ENCODE measurements around the gene TPSAB1.
"Not testable (repeated sequence)": the region's sequence is repeated elsewhere in the genome, so short reads cannot be mapped to it uniquely, and the experiment has no call there.

TPSAB1 gene

GRCh38 chr16:1225051-1225451 is 15.5 kb upstream of the TPSAB1 start, which contains the start of gene TPSG1:
Gene TPSG1, minus strand, starts transcription at chr16:1225268. Its CDS starts 16 bp downstream, at chr16:1225252.
- DNase-seq: no peak

GRCh38 chr16:1225728-1226311 is 14.7 kb upstream of the TPSAB1 start:
- not testable (repeated sequence) for DNase-seq

DNA sequence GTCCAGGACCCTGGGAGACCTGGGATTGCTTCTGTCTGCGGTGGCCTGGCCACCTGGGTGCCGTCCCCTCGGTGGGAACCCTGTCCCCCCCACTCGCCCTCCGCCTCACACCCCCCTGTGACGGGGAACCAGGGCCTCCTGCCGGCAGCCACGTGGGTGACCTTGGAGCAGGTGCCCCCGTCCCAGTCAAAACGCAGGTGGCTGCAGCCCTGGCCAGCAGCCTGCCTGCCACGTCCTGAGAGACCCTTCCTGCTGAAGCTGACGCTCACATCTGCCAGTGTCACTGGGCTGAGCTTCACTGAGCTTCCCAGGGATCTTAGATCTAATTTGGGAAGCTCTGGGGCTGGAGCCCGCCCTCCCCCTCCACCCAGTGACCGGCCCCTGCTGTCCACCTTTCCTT is 13.8 kb upstream of the TPSAB1 start:
- not testable (repeated sequence) for DNase-seq

DNA sequence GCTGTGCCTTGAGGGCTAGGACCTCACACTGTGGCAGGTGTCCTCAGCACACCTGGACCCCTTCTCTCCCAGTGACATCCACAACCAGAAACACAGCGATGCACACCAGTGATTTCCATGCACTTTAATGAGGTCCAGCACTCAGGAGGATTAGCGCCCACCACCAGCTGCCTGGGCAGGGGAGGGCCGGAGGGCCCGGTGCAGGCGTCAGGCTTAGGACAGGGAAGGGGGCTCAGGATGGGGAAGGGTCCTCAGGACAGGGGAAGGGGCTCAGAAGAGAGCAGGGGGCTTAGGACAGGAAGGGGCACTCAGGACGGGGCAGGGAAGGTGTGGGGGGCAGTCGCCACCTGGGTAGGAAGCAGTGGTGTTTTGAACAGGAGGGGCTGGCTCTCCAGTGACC is 12.3 kb upstream of the TPSAB1 start:
- DNase-seq: not testable (repeated sequence)

- DNase-seq: not testable (repeated sequence)
Measured at GRCh38 chr16:1229476-1229875, 11.0 kb upstream of the TPSAB1 start.

- not testable (repeated sequence) for DNase-seq
Measured at GRCh38 chr16:1230084-1230470, 10.4 kb upstream of the TPSAB1 start, which contains the start of gene TPSB2. Gene TPSB2, minus strand, starts transcription at chr16:1230184. Its CDS starts 233 bp downstream, at chr16:1229951.

- DNase-seq: not testable (repeated sequence)
Measured at GRCh38 chr16:1230471-1231212, 9.9 kb upstream of the TPSAB1 start.

DNA sequence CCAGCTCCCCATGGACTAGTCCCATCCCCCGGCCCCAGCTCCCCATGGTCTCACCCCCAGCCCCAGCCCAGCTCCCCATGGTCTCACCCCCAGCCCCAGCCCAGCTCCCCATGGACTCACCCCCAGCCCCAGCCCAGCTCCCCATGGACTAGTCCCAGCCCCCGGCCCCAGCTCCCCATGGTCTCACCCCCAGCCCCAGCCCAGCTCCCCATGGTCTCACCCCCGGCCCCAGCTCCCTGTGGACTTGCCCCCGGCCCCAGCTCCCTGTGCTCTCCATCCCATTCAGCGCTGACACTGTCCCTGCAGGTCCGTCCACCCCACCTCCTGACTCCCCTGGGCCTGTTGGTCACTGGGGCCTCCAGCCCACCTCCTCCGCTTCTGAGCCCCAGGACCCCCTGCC is 9.2 kb upstream of the TPSAB1 start:
- not testable (repeated sequence) for DNase-seq

DNA sequence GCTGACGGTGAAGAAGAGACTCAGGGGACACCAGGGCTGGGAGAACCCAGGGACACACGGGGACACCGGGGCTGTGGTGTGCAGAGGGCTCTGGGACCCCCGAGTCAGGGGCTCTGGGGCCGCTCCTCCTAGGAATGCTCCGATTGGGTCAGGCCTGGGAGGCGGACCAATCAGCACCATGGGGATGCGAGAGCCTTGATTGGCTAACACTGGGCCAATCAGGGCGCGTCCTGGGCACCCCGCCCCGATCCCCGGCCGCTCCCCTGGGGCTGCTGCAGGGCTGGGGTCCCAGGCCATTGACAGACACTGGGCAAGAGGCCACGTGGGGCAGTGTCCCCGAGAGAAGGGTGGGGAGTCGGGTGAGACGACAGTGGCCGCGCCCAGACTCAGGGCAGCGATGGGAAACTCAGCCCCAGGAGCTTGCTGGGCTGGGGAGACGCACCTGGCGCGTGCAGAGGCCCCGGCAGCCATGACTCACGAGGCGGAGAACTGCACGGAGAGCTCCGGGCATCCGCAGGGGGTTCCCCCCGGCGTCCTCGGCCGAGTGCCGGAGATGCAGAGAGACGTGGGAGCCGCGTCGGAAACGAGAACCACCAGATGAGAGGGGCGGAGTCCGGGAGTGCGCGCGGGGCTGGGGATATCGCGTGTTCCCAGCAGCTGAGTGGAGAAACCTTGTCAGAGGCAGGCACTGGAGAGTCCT is 8.3 kb upstream of the TPSAB1 start:
- not testable (repeated sequence) for DNase-seq

DNA sequence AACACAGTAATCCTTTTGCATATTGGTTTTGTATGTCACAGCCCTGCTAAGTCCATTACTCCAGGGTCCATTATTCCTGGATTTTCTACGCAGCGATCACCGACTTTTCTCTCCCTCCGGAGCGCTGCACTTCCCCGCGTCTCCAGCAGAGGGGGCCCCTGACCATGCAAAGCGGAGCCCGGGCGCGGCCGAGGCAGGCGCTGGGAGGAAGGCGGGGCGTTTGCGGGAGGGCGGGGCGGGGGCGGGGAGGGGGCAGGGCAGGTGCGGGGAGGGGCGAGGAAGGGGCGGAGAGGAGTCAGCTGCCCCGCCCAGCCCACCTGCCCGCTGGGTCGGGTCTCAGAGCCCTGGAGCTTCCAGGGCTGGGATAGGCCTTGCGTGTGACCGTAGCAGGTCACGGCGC is 3.8 kb upstream of the TPSAB1 start:
- not testable (repeated sequence) for DNase-seq

GRCh38 chr16:1237990-1238389 is 2.5 kb upstream of the TPSAB1 start:
- DNase-seq: no peak

- DNase-seq: not testable (repeated sequence)
Measured at GRCh38 chr16:1238909-1239308, 1.6 kb upstream of the TPSAB1 start.

DNA sequence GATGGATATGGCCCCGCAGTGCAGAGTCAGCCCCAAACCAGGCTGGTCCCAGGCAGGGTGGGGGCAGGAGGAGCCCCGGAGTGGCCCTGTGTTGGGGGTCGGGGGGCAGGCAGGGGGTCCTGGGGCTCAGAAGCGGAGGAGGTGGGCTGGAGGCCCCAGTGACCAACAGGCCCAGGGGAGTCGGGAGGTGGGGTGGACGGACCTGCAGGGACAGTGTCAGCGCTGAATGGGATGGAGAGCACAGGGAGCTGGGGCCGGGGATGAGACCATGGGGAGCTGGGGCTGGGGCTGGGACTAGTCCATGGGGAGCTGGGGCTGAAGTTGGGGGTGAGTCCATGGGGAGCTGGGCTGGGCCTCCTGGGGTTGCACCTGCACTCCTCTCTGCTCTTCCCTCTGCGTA is 930 bp upstream of the TPSAB1 start:
- not testable (repeated sequence) for DNase-seq

DNA sequence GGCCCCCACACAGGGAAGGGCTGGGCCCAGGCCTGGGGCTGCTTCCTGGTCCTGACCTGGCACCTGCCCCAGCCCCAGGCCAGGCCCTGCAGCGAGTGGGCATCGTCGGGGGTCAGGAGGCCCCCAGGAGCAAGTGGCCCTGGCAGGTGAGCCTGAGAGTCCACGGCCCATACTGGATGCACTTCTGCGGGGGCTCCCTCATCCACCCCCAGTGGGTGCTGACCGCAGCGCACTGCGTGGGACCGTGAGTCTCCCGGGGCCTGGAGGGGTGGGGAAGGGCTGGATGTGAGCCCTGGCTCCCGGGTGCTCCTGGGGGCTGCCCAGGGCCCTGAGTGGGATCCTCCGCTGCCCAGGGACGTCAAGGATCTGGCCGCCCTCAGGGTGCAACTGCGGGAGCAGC is 576 bp downstream of the TPSAB1 start:
- DNase-seq: not testable (repeated sequence)

DNA sequence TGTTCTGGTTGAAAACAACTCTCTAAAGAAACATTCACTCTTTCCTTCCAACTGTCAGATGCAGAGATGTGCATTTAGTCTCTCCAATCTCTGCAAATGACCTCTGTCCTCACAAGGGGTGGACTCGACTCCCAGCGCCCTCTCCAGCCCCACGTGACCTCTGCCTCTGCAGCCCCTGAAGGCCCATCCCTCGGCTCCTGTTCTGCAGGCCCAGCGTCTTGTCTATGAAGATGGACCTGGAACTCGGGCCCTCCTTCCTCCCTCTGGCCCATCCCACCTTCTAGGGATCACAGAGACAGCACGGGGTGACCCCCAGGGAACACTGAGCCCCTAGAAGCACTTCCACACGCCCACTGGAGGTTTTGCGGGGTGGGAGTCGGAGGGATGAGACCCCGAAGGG is 2.9 kb downstream of the TPSAB1 start:
- DNase-seq: not testable (repeated sequence)

GRCh38 chr16:1243907-1244850 is 3.7 kb downstream of the TPSAB1 start:
- not testable (repeated sequence) for DNase-seq

GRCh38 chr16:1244881-1245280 is 4.4 kb downstream of the TPSAB1 start:
- no peak for DNase-seq

GRCh38 chr16:1245452-1246020 is 5.0 kb downstream of the TPSAB1 start:
- no peak for DNase-seq

DNA sequence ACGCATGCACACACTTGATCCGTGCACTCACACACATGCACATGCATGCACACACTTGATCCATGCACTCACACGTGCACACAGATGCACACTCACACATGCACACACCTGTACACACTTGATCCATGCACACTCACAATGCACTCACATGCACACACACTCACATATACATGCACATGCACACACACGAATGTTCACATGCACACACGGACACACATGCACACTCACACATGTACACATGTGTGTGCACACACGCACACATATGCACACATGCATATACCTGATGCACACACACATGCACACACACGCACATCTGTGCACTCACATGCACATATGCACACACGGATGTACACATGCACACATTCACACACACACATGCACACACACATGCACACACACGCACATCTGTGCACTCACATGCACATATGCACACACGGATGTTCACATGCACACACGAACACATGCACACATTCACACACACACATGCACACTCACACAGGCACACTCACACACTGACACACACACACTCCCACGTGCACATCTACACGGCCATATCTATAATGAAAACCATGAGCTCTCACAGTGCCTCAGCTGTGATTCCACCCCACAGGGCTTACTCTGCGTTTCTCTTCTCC is 7.5 kb downstream of the TPSAB1 start:
- DNase-seq: not testable (repeated sequence)

DNA sequence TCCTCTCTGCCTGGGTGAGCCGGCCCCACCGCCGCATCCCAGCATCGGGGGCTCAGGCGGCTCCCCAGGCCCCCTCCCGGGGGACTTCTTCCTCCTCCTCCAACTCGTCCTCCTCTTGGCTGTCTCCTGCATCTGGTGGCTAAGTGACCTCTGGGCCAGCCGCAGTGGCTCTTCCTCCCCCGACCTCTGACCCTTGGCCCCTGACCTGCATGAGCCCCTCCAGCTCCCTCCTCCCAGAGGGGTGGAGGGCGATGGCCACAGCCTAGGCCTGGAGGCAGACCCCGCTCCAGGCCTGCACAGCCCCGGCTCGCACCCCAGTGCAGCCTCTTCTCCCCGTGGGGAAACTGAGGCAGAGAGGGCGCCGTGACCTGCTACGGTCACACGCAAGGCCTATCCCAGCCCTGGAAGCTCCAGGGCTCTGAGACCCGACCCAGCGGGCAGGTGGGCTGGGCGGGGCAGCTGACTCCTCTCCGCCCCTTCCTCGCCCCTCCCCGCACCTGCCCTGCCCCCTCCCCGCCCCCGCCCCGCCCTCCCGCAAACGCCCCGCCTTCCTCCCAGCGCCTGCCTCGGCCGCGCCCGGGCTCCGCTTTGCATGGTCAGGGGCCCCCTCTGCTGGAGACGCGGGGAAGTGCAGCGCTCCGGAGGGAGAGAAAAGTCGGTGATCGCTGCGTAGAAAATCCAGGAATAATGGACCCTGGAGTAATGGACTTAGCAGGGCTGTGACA is 8.7 kb downstream of the TPSAB1 start:
- DNase-seq: not testable (repeated sequence)

All from SHP77 treated with DMSO at 0.1 percent for 48 hours (cell line).